GM18870 (cell line): ENCODE results near the gene PROSER3.

Experiments used
- ATAC-seq: cut with Tn5 transposase; IDR thresholded peaks from one replicate; pipeline ENCODE4 v1.9.1; 2021; ENCODE audit warnings: moderate library complexity; ENCODE audit not compliant: unreplicated experiment

The PROSER3 gene

DNA sequence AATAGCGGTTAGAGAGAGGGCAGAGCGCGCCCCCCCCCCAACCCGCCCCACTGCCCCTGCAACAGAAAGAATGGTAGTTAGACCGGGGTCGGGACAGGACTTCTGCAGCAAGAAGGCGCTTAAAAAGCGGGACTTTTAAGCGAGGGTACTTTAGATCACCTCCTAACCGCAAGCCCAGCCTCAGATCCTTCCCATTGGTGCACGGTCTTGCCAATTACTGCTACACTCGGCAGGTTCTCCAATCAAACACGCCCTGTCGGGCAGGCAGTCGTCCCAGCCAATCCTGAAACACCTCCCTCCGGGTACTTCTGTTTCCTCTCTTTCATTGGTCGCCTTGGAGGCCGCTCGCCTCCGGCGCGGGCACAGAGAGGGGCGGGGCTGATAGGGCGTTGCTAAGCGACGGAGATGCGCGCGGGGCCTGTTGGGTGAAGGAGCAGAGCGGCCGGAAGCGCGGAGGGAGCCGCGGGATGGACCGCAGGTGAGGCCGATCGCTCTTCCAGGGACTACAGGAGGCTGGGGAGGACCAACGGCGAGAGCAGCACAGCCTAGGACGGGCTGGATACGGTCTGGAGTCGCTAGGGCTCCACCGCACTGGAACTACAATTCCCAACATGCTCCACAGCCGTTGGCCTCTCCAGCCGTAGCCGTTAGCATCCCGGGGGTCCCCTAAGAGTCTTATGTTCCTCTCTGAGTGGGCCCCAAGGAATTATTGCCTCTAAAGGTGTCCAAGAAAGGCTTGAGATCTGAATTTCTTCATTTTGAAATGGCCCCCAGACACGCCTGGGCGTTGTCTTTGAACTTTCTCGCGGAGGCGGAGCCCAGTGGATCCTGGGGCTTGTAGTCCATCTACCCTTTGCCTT lies at the start of gene PROSER3:
PROSER3 (plus strand) TSS at position 428 of the 860 bp plus-strand sequence; CDS start at position 468, 40 bp downstream.
- peak; percentile 95 for ATAC-seq

- ATAC-seq = no peak
Measured at GRCh38 chr19:35708391-35708790, 49.6 kb upstream of the PROSER3 start.

DNA sequence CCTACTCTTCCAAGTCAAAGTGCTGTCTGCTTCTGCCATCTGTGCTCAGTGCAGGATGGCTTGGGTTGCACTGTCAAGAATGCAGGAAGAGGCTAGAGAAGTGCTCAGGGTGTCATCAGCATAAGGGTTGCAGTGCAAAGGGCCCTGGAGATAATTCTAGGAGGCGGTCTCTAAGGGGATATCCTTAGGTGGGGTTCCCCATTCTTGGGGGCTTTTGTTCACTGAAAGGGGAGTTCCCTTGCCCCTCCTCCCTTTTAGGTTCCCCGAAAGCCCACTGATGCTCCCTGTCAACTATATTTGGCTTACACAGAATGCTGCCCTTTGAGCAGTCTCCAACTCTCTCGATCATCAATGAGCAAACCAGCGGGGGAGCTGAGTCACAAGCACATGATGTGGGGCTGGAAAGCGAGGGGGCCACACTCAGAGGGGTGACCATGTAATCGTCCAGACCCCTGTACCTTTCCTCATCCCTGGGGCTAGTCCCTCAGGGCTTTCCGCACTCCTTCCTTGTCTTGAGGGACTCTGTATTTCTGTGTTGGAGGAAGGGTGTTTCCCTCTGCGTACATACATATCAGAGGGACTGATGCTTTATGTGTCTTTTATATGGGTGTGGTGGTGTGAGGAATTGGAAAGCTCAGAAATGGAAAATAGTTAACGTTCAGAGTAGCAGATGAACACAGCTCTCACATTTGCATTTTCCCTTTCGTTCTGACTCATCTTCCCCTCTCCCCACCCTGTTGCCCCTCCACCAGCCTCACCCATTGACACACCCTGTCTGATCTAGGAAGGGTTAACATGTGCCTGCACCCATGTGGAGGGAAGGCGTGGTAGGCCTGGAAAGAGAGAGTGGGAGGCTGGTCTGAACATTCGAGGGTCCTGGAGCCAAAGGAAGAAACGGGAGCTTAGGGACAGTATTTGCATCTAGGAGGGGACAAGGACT lies 46.9 kb upstream of the PROSER3 start:
- ATAC-seq = peak; percentile 43

- no peak for ATAC-seq
Measured at GRCh38 chr19:35712567-35713505, 45.1 kb upstream of the PROSER3 start.

DNA sequence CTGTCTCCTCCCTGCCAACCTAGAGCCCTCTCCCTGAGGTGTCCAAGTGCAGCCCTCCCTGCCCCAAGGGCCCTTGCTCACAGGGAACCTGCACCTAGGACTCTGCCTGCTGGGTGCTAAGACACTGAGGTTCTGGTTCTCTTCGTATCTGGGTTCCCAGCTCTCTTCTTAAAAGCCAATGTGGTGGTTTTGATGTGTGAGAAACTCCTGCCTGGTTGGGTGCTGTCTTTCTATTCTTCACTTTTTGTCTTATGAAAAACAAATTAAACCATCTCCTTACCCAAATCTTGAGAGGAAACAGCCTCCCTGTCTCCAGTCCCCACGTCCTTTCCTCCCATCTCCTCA lies 44.5 kb upstream of the PROSER3 start:
- ATAC-seq = no peak

DNA sequence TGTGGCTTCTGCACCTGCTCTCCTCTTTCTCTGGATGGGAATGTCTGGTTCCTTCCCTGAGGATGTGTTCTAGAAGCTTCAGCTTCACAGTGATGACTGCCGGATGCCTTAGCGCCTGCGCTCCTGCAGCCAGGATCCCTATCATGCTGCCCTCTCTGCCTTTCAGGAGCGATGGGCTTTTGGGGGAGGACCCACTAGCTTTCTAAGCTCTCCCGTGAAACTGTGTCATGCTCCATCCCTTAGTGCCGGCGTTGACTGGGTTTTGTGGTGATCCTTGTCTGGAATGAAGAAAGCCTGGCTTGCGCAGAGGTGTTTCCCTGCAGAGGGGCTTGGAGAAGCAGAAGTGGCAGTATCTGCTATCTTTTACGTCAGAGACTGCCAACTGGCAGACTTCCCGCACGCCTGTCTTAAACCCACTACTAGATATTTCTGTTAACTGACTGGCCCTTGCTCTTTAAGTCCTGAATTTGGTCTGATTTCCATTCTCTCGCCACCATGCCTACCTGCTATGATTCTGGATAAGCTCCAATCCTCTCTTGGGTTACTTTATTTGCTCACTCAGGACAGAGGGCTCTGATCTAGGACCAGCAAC lies 44.0 kb upstream of the PROSER3 start:
- ATAC-seq = no peak

DNA sequence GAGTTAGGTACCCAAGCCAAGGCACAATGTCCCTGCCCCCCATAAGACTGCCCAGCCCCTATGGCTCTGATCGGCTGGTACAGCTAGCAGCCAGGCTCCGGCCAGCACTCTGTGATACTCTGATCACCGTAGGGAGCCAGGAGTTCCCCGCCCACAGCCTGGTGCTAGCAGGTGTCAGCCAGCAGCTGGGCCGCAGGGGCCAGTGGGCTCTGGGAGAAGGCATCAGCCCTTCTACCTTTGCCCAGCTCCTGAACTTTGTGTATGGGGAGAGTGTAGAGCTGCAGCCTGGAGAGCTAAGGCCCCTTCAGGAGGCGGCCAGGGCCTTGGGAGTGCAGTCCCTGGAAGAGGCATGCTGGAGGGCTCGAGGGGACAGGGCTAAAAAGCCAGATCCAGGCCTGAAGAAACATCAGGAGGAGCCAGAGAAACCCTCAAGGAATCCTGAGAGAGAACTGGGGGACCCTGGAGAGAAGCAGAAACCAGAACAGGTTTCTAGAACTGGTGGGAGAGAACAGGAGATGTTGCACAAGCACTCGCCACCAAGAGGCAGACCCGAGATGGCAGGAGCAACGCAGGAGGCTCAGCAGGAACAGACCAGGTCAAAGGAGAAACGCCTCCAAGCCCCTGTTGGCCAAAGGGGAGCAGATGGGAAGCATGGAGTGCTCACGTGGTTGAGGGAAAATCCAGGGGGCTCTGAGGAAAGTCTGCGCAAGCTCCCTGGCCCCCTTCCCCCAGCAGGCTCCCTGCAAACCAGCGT lies 43.2 kb upstream of the PROSER3 start:
- ATAC-seq = no peak

DNA sequence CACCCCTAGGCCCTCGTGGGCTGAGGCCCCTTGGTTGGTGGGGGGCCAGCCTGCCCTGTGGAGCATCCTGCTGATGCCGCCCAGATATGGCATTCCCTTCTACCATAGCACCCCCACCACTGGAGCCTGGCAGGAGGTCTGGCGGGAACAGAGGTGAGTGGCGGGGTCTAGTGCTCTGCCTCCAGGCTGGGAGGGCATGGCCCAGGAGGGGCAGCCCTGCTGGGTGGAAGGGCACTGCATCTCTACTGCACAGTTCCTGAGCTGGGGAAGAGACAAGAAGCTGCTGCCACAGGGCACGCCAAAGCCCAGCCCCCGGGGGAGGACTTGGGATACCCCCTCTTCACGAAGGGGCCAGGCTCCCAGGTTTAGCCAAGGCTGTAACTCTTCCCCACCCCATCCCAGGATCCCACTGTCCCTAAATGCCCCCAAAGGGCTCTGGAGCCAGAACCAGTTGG lies 42.6 kb upstream of the PROSER3 start:
- no peak for ATAC-seq

- peak; percentile 12 for ATAC-seq
Measured at GRCh38 chr19:35715981-35716800, 41.8 kb upstream of the PROSER3 start.

DNA sequence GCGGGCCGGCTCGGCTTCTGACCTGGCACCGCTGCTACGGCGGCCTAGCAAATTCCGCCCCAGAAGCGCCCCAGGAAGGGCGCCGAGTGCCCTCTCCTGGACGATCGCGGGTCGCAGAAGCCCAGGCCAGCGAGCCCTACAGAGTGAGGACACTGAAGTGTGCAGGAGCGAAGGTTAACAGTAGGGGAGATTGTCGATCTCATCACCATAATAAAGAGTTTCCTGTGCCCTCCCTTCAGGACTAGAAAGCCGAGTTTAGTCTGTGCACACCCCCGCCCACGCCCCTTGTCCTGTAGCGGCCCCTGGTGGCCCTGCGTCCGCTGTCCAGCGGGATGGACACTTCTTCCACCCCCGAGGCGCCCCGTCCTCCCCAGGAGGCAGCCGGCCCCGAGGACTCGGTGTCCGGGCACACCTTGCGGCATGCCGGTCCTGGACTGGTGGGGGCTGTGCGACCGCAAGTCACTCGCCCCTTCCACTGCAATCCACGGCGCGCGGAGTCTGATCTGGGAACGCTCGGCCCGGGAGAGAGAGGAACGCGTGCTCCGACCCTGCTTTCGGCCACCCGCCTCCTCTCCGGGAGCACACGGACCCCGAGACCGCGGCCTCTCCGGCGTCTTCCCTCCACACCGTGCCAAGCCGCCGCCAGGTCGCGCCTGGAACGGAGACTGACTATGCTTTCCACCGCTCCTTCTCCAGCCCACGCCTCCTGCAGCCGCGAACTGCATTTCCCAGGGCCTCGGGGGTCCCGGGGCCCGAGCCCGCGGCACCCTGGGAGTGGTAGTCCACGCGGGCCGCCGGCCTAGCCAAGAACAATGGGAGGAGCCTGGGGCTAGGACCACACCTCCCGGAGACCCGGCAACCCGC lies 40.9 kb upstream of the PROSER3 start:
- ATAC-seq = peak; percentile 56

GRCh38 chr19:35717665-35718344 lies 40.2 kb upstream of the PROSER3 start, which contains the start of gene KMT2B:
TSS of gene KMT2B (plus strand) at chr19:35718003. CDS start at chr19:35718019, 16 bp downstream.
- no peak for ATAC-seq

GRCh38 chr19:35718345-35719041 lies 39.5 kb upstream of the PROSER3 start:
- ATAC-seq = no peak

DNA sequence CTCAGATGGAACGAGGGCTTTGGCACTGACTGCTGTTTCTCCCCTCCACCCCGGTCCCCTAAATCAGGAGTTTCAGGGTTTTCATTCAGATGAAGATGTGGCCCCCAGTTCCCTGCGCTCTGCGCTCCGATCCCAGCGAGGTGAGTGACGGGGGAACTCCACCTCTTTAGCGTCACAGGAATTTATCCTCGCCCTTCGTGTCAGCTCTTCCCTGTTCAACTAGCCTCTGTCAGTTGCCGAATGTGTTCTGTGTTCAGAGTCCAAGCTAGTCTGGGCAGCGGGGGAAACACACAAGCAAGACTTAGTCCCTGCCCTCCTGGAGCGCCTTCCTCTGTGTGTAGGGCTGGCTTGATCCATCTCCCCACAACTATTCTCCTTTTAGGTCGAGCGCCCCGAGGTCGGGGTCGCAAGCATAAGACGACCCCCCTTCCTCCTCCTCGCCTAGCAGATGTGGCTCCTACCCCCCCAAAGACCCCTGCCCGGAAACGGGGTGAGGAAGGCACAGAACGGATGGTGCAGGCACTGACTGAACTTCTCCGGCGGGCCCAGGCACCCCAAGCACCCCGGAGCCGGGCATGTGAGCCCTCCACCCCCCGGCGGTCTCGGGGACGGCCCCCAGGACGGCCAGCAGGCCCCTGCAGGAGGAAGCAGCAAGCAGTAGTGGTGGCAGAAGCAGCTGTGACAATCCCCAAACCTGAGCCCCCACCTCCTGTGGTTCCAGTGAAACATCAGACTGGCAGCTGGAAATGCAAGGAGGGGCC lies 38.4 kb upstream of the PROSER3 start:
- no peak for ATAC-seq

GRCh38 chr19:35720163-35720524 lies 37.8 kb upstream of the PROSER3 start:
- no peak for ATAC-seq

DNA sequence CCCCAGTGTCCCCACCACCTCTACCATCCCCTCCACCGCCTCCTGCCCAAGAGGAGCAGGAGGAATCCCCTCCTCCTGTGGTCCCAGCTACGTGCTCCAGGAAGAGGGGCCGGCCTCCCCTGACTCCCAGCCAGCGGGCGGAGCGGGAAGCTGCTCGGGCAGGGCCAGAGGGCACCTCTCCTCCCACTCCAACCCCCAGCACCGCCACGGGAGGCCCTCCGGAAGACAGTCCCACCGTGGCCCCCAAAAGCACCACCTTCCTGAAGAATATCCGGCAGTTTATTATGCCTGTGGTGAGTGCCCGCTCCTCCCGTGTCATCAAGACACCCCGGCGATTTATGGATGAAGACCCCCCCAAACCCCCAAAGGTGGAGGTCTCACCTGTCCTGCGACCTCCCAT lies 37.3 kb upstream of the PROSER3 start:
- ATAC-seq = no peak

DNA sequence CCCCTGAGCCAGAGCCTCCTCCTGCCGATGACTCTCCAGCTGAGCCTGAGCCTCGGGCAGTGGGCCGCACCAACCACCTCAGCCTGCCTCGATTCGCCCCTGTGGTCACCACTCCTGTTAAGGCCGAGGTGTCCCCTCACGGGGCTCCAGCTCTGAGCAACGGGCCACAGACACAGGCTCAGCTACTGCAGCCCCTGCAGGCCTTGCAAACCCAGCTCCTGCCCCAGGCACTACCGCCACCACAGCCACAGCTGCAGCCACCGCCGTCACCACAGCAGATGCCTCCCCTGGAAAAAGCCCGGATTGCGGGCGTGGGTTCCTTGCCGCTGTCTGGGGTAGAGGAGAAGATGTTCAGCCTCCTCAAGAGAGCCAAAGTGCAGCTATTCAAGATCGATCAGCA lies 36.6 kb upstream of the PROSER3 start:
- no peak for ATAC-seq
